HG03039 (cell line): ENCODE results near the gene PLVAP.

Source experiments
- ATAC-seq: cut with Tn5 transposase; IDR thresholded peaks from one replicate; pipeline ENCODE4 v1.9.1; 2021; ENCODE audit warnings: mild to moderate bottlenecking, moderate library complexity; ENCODE audit not compliant: unreplicated experiment

The PLVAP gene

GRCh38 chr19:17376935-17377600, at the start of gene PLVAP:
PLVAP (minus strand) TSS chr19:17377342; CDS start chr19:17377288, 54 bp downstream.
- ATAC-seq = no peak

- no peak for ATAC-seq
Measured at GRCh38 chr19:17424743-17425365, 47.7 kb upstream of the PLVAP start.

- ATAC-seq = no peak
Measured at GRCh38 chr19:17423429-17424208, 46.5 kb upstream of the PLVAP start.

- no peak for ATAC-seq
Measured at GRCh38 chr19:17421942-17422341, 44.8 kb upstream of the PLVAP start.

GRCh38 chr19:17420475-17420924, 43.4 kb upstream of the PLVAP start:
- ATAC-seq = no peak

- ATAC-seq = peak; percentile 88
Measured at GRCh38 chr19:17419621-17420474, 42.7 kb upstream of the PLVAP start, which contains the start of gene MVB12A. MVB12A (plus strand) TSS chr19:17420047; CDS start chr19:17420136, 89 bp downstream.

- ATAC-seq = no peak
Measured at GRCh38 chr19:17419154-17419620, 42.0 kb upstream of the PLVAP start.

GRCh38 chr19:17418710-17419109, 41.6 kb upstream of the PLVAP start:
- no peak for ATAC-seq

- no peak for ATAC-seq
Measured at GRCh38 chr19:17415121-17415520, 38.0 kb upstream of the PLVAP start.

- no peak for ATAC-seq
Measured at GRCh38 chr19:17414097-17414496, 37.0 kb upstream of the PLVAP start.

- no peak for ATAC-seq
Measured at GRCh38 chr19:17411801-17412200, 34.7 kb upstream of the PLVAP start.

GRCh38 chr19:17409990-17410389, 32.8 kb upstream of the PLVAP start:
- no peak for ATAC-seq

GRCh38 chr19:17406887-17407196, 29.7 kb upstream of the PLVAP start:
- no peak for ATAC-seq

GRCh38 chr19:17406046-17406886, 29.1 kb upstream of the PLVAP start:
- ATAC-seq = no peak

GRCh38 chr19:17405250-17406045, 28.3 kb upstream of the PLVAP start, which contains the start of gene BST2:
BST2 (minus strand) TSS chr19:17405630; CDS start chr19:17405575, 55 bp downstream.
- peak; percentile 60 for ATAC-seq

- ATAC-seq = peak; percentile 3
Measured at GRCh38 chr19:17404621-17405249, 27.6 kb upstream of the PLVAP start.

- no peak for ATAC-seq
Measured at GRCh38 chr19:17404015-17404414, 26.9 kb upstream of the PLVAP start.
